ENCODE measurements around the gene MOGAT2. TPM values are rescaled to one million over a fixed set of nuclear protein-coding genes. Genes with fewer than 3 reads are reported as not detected.

MOGAT2 gene
- total RNA-seq (ENCODE audit: low replicate concordance): 0.09 TPM in 1 of 2 replicates, not detected in the other

GRCh38 chr11:75717608-75718418, at the start of gene MOGAT2:
TSS of gene MOGAT2 (plus strand) at chr11:75717838. CDS start at chr11:75717889, 51 bp downstream.
- no peak for DNase-seq (ENCODE audit: low spot score)
- H3K9ac ChIP-seq: no peak within 1 kb of the TSS
- TF ChIP-seq EZH2phosphoT487 (IDR thresholded peaks at IDR 0.05) (no peak), EZH2 (IDR thresholded peaks at IDR 0.05) (no peak)
- TF ChIP-seq, protein P1, sequence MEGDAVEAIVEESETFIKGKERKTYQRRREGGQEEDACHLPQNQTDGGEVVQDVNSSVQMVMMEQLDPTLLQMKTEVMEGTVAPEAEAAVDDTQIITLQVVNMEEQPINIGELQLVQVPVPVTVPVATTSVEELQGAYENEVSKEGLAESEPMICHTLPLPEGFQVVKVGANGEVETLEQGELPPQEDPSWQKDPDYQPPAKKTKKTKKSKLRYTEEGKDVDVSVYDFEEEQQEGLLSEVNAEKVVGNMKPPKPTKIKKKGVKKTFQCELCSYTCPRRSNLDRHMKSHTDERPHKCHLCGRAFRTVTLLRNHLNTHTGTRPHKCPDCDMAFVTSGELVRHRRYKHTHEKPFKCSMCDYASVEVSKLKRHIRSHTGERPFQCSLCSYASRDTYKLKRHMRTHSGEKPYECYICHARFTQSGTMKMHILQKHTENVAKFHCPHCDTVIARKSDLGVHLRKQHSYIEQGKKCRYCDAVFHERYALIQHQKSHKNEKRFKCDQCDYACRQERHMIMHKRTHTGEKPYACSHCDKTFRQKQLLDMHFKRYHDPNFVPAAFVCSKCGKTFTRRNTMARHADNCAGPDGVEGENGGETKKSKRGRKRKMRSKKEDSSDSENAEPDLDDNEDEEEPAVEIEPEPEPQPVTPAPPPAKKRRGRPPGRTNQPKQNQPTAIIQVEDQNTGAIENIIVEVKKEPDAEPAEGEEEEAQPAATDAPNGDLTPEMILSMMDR (IDR thresholded peaks at IDR 0.05): no peak
- no peaks in the 10 kb centered on the region for H3F3A ChIP-seq (ENCODE audit: low read depth)
- H3K9me3 ChIP-seq (ENCODE audit: low read depth): no peaks in the 10 kb centered on the region
- Mint-ChIP-seq H3K27me3 (ENCODE audit: insufficient read depth, low read depth) (peaks cover 4% of the 10 kb centered on the region), H3K36me3 (no peaks in the 10 kb centered on the region), H3K27ac (no peak within 1 kb of the TSS), H3K9me3 (no peaks in the 10 kb centered on the region), H3K4me3 (no peak within 1 kb of the TSS), H3K4me1 (peaks cover 4% of the 10 kb centered on the region)
- no peaks in the 10 kb centered on the region for H3K36me3 ChIP-seq
- H3K4me1 ChIP-seq: no peaks in the 10 kb centered on the region
- no peak within 1 kb of the TSS for H3K27ac ChIP-seq
- no peaks in the 10 kb centered on the region for H4K20me1 ChIP-seq (ENCODE audit: low read depth)
- H3K4me3 ChIP-seq: no peak within 1 kb of the TSS
- H2AFZ ChIP-seq (replicated peaks): peak within 1 kb of the TSS; percentile 72
- H3K4me2 ChIP-seq: no peak within 1 kb of the TSS
- no peaks in the 10 kb centered on the region for H3K79me2 ChIP-seq (ENCODE audit: low read depth)
- no peaks in the 10 kb centered on the region for H3K27me3 ChIP-seq

GRCh38 chr11:75668451-75669297, 49.0 kb upstream of the MOGAT2 start, which contains the start of gene MAP6:
TSS of gene MAP6 (minus strand) at chr11:75669038. CDS start at chr11:75668369, 669 bp downstream.
- peaks cover 8% of the 10 kb centered on the region for H3K36me3 Mint-ChIP-seq
- Histone ChIP-seq H3K79me2 (ENCODE audit: low read depth) (no peaks in the 10 kb centered on the region), H4K20me1 (ENCODE audit: low read depth) (peaks cover 21% of the 10 kb centered on the region), H3K4me3 (peak within 1 kb of the TSS; percentile 76), H3K9ac (no peak within 1 kb of the TSS), H3K9me3 (ENCODE audit: low read depth) (no peaks in the 10 kb centered on the region), H3K27me3 (peaks cover 91% of the 10 kb centered on the region), H3K27ac (no peak within 1 kb of the TSS), H3K36me3 (no peaks in the 10 kb centered on the region), H2AFZ (replicated peaks) (peak within 1 kb of the TSS; percentile 95), H3K4me2 (peak within 1 kb of the TSS; percentile 99), H3K4me1 (peaks cover 14% of the 10 kb centered on the region), H3F3A (ENCODE audit: low read depth) (peaks cover 39% of the 10 kb centered on the region)
- peak; percentile 85 for DNase-seq (ENCODE audit: low spot score)
- H3K27me3 Mint-ChIP-seq (ENCODE audit: insufficient read depth, low read depth): peaks cover 15% of the 10 kb centered on the region
- H3K9me3 Mint-ChIP-seq: peaks cover 3% of the 10 kb centered on the region
- H3K4me3 Mint-ChIP-seq: peak within 1 kb of the TSS; percentile 98
- peaks cover 36% of the 10 kb centered on the region for H3K4me1 Mint-ChIP-seq
- H3K27ac Mint-ChIP-seq: peak within 1 kb of the TSS; percentile 97
- peak; percentile 54 for TF ChIP-seq EZH2phosphoT487 (IDR thresholded peaks at IDR 0.05)
- TF ChIP-seq, protein P1 (IDR thresholded peaks at IDR 0.05): no peak
- TF ChIP-seq EZH2 (IDR thresholded peaks at IDR 0.05): peak; percentile 72

GRCh38 chr11:75673977-75674582, 43.6 kb upstream of the MOGAT2 start:
- no peak for DNase-seq (ENCODE audit: low spot score)
- H2AFZ ChIP-seq (replicated peaks): no peak overlapping the region
- H3K9me3 ChIP-seq (ENCODE audit: low read depth): no peaks in the 10 kb centered on the region
- no peak overlapping the region for H3K4me2 ChIP-seq
- no peaks in the 10 kb centered on the region for H3K36me3 ChIP-seq
- H3K4me3 ChIP-seq: no peak overlapping the region
- no peaks in the 10 kb centered on the region for H3K4me1 ChIP-seq
- H3K4me1 Mint-ChIP-seq: peaks cover 5% of the 10 kb centered on the region
- peaks cover 14% of the 10 kb centered on the region for H3K27me3 Mint-ChIP-seq (ENCODE audit: insufficient read depth, low read depth)
- TF ChIP-seq EZH2 (IDR thresholded peaks at IDR 0.05) (no peak), EZH2phosphoT487 (IDR thresholded peaks at IDR 0.05) (no peak)
- TF ChIP-seq, protein P1 (IDR thresholded peaks at IDR 0.05): no peak
- peaks cover 8% of the 10 kb centered on the region for H3K9me3 Mint-ChIP-seq
- peaks cover 7% of the 10 kb centered on the region for H4K20me1 ChIP-seq (ENCODE audit: low read depth)
- peaks cover 1% of the 10 kb centered on the region for H3K36me3 Mint-ChIP-seq
- H3F3A ChIP-seq (ENCODE audit: low read depth): peaks cover 5% of the 10 kb centered on the region
- no peaks in the 10 kb centered on the region for H3K79me2 ChIP-seq (ENCODE audit: low read depth)
- H3K27ac ChIP-seq: no peak overlapping the region
- H3K9ac ChIP-seq: no peak overlapping the region
- H3K4me3 Mint-ChIP-seq: peak overlapping the region; percentile 15
- no peak overlapping the region for H3K27ac Mint-ChIP-seq
- H3K27me3 ChIP-seq: peaks cover 63% of the 10 kb centered on the region
